K562 (cell line): ENCODE data around the gene NEB. TPM values are rescaled to one million over a fixed set of nuclear protein-coding genes. Genes with fewer than 3 reads are reported as not detected.

ENCODE experiments used
- CBX8 ChIP-seq: fragments of 200-600 bp; sonication (generic); IDR thresholded peaks from 2 replicates; pipeline ENCODE4 v1.6.1; 2012; ENCODE audit warnings: borderline replicate concordance, mixed run types, low read depth, mild to moderate bottlenecking, moderate library complexity, mixed read lengths, low read length, control low read depth, inconsistent platforms; ENCODE audit not compliant: poor library complexity, severe bottlenecking; ENCODE audit errors: extremely low read depth
- ETS2 ChIP-seq: IDR thresholded peaks from 2 replicates; pipeline ENCODE4 v1.6.1; 2016; ENCODE audit warnings: borderline replicate concordance, missing genetic modification characterization, mild to moderate bottlenecking, moderate library complexity, missing compliant biosample characterization; ENCODE audit not compliant: poor library complexity, severe bottlenecking
- NFXL1 ChIP-seq: fragments of 450-650 bp; formaldehyde crosslinking; IDR thresholded peaks from 2 replicates; pipeline ENCODE4 v1.4.0; 2021; ENCODE audit warnings: mild to moderate bottlenecking
- RB1 ChIP-seq: fragments of 450-650 bp; IDR thresholded peaks from 2 replicates; pipeline ENCODE4 v1.6.1; 2017; ENCODE audit warnings: low read depth, mild to moderate bottlenecking
- TFAM ChIP-seq: fragments of 250-450 bp; sonication (Bioruptor Pico); conservative IDR thresholded peaks from 2 replicates; pipeline ENCODE4 v1.5.0; 2021; ENCODE audit warnings: mild to moderate bottlenecking, moderate library complexity
- YBX1 ChIP-seq: fragments of 450-650 bp; IDR thresholded peaks from 2 replicates; pipeline ENCODE4 v1.7.1; 2016; ENCODE audit warnings: mild to moderate bottlenecking
- ZNF121 ChIP-seq: sonication (generic); formaldehyde crosslinking; conservative IDR thresholded peaks from 2 replicates; pipeline ENCODE4 v1.8.0; 2022; ENCODE audit warnings: missing genetic modification reagents
- ZNF76 ChIP-seq: fragments of 250-450 bp; sonication (Bioruptor Pico); IDR thresholded peaks from 2 replicates; pipeline ENCODE4 v1.4.0; 2020; ENCODE audit warnings: mild to moderate bottlenecking, moderate library complexity, borderline replicate concordance
- ZNF766 ChIP-seq: fragments of 200-800 bp; sonication (Bioruptor generic); conservative IDR thresholded peaks from 2 replicates; pipeline ENCODE4 v1.6.1; 2016; ENCODE audit warnings: missing genetic modification characterization, missing compliant biosample characterization
- polyA plus RNA-seq, 8 experiments: library from polyadenylated mRNA; depleted of rRNA in 4 of 8; stranded (reverse) in 5 of 8; unstranded in 3 of 8; fragments of >200 nt; fragmentation: Nextera tagmentation in 2 of 8; fragmentation: Illumina TruSeq in 1 of 8; extraction: Ambion mirVana in 2 of 8; extraction: Trizol in 1 of 8; gene quantifications; 2 replicates each; pipeline versions ENCODE4 v1.2.1 to v1.2.3, GENCODE V29; 2011 to 2014; ENCODE audit warnings: inconsistent platforms in 1 of 8, missing spikeins in 1 of 8
- total RNA-seq, 7 experiments: library from RNA; depleted of rRNA in 6 of 7; stranded (reverse); fragments of >200 nt in 6 of 7; fragmentation: Illumina TruSeq in 2 of 7; extraction: Trizol in 2 of 7; gene quantifications; 2 replicates each; pipeline versions ENCODE4 v1.2.1 to v1.2.3, GENCODE V29; 2011 to 2021; ENCODE audit warnings: low replicate concordance in 1 of 7
- TF ChIP-seq, protein P1 (sequence below): fragments of 450-650 bp; IDR thresholded peaks from 2 replicates; pipeline ENCODE4 v1.6.1; 2016; ENCODE audit warnings: missing biosample characterization, missing genetic modification characterization
- TF ChIP-seq, protein P2 (sequence below): fragments of 250-450 bp; sonication (Bioruptor Pico); IDR thresholded peaks from 2 replicates; pipeline ENCODE4 v1.6.1; 2021; ENCODE audit warnings: mild to moderate bottlenecking
- TF ChIP-seq, protein P3 (sequence below), 3 experiments: IDR thresholded peaks in 2 of 3; conservative IDR thresholded peaks in 1 of 3; 2 replicates each; pipeline ENCODE4 v1.5.1; 2011 to 2012; ENCODE audit warnings: low read length in 3 of 3, mild to moderate bottlenecking in 3 of 3, control low read depth in 2 of 3, improper control_type of control experiment in 1 of 3, inconsistent platforms in 1 of 3, low read depth in 1 of 3, mixed read lengths in 1 of 3, moderate library complexity in 1 of 3; ENCODE audit not compliant: insufficient read depth in 2 of 3
- TF ChIP-seq, protein P4 (sequence below), 2 experiments: fragments of 150-350 bp in 1 of 2; IDR thresholded peaks; 2 replicates each; pipeline ENCODE4 v1.6.1; 2012 to 2016; ENCODE audit warnings: low read depth in 2 of 2, low read length in 2 of 2, mild to moderate bottlenecking in 1 of 2, moderate library complexity in 1 of 2
- TF ChIP-seq, protein P5 (sequence below), 3 experiments: fragments of 200-800 bp in 1 of 3; sonication (Bioruptor generic) in 1 of 3; sonication (generic) in 1 of 3; formaldehyde crosslinking in 1 of 3; IDR thresholded peaks; 2 replicates each; pipeline versions ENCODE4 v1.6.1 to v1.8.0; 2016 to 2022; ENCODE audit warnings: mild to moderate bottlenecking in 2 of 3, missing compliant biosample characterization in 2 of 3, missing genetic modification characterization in 2 of 3, missing genetic modification reagents in 1 of 3
- TF ChIP-seq, protein P6 (sequence below), 2 experiments: IDR thresholded peaks; 2 replicates each; pipeline ENCODE4 v1.6.1; 2011; ENCODE audit warnings: borderline replicate concordance in 1 of 2, control low read depth in 1 of 2, low read depth in 1 of 2, low read length in 1 of 2, mild to moderate bottlenecking in 1 of 2, mixed read lengths in 1 of 2, moderate library complexity in 1 of 2; ENCODE audit not compliant: insufficient read depth in 1 of 2, insufficient read length in 1 of 2, poor library complexity in 1 of 2, severe bottlenecking in 1 of 2; ENCODE audit errors: extremely low read depth in 1 of 2

NEB gene
- total and polyA plus RNA-seq, 9 of the 15 experiments (the other 6 are each of a cell fraction or from before 2014, with no cell fraction given) = 1.7 to 3.8 (median 2.9) TPM

DNA sequence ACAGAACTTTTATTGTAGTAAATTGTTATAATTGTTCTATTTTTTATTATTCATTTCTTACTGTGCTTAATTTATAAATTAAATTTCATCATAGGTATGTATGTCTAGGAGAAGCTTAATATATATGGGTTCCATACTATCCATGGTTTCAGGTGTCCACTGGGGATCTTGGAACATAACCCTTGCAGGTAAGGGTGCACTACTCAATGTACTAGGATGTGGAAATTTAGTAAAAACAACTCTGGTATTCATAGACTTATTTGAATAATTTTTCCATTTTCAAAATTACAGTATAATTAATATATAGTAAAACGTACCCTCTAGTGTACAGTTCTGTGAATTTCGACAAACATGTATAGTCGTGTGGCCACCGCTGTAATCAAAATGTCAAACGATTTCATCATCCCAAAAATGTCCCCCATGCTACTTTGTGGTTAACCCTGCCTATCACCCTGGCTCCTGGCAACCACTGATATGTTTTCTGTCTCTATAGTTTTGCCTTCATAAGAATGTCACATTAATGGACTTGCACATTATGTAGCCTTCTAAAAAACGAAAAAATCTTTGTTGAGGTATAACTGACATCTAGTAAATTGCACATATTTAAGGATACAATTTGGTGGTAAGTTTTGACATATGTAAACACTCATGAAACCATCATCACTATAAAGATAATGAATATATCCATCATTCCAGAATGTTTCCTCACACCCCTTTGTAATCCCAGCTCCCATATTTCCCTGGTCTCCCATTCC lies 48.3 kb upstream of the NEB start (continued):
- TF ChIP-seq, protein P1, sequence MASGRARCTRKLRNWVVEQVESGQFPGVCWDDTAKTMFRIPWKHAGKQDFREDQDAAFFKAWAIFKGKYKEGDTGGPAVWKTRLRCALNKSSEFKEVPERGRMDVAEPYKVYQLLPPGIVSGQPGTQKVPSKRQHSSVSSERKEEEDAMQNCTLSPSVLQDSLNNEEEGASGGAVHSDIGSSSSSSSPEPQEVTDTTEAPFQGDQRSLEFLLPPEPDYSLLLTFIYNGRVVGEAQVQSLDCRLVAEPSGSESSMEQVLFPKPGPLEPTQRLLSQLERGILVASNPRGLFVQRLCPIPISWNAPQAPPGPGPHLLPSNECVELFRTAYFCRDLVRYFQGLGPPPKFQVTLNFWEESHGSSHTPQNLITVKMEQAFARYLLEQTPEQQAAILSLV (tag) = peak; percentile 88
- TF ChIP-seq ETS2 (tag) (no peak), ZNF121 (CRISPR knock-in tag) (no peak), TFAM (CRISPR knock-in tag) (no peak), YBX1 (no peak), CBX8 (no peak), ZNF766 (CRISPR knock-in tag) (peak; percentile 92), NFXL1 (CRISPR knock-in tag) (no peak), ZNF76 (CRISPR knock-in tag) (no peak), RB1 (no peak)
- TF ChIP-seq, protein P2, sequence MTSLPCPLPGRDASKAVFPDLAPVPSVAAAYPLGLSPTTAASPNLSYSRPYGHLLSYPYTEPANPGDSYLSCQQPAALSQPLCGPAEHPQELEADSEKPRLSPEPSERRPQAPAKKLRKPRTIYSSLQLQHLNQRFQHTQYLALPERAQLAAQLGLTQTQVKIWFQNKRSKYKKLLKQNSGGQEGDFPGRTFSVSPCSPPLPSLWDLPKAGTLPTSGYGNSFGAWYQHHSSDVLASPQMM = no peak
- TF ChIP-seq, protein P3, sequence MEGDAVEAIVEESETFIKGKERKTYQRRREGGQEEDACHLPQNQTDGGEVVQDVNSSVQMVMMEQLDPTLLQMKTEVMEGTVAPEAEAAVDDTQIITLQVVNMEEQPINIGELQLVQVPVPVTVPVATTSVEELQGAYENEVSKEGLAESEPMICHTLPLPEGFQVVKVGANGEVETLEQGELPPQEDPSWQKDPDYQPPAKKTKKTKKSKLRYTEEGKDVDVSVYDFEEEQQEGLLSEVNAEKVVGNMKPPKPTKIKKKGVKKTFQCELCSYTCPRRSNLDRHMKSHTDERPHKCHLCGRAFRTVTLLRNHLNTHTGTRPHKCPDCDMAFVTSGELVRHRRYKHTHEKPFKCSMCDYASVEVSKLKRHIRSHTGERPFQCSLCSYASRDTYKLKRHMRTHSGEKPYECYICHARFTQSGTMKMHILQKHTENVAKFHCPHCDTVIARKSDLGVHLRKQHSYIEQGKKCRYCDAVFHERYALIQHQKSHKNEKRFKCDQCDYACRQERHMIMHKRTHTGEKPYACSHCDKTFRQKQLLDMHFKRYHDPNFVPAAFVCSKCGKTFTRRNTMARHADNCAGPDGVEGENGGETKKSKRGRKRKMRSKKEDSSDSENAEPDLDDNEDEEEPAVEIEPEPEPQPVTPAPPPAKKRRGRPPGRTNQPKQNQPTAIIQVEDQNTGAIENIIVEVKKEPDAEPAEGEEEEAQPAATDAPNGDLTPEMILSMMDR (IDR thresholded peaks at IDR 0.05 in 2 of 3, conservative IDR thresholded peaks at IDR 0.05 in 1 of 3; ENCODE audit: insufficient read depth in 2 of 3, low read depth in 1 of 3, low read length in 3 of 3) = peak in 1 of 3 experiments; percentile 27; a peak in 1 of 6 replicates
- TF ChIP-seq, protein P4, sequence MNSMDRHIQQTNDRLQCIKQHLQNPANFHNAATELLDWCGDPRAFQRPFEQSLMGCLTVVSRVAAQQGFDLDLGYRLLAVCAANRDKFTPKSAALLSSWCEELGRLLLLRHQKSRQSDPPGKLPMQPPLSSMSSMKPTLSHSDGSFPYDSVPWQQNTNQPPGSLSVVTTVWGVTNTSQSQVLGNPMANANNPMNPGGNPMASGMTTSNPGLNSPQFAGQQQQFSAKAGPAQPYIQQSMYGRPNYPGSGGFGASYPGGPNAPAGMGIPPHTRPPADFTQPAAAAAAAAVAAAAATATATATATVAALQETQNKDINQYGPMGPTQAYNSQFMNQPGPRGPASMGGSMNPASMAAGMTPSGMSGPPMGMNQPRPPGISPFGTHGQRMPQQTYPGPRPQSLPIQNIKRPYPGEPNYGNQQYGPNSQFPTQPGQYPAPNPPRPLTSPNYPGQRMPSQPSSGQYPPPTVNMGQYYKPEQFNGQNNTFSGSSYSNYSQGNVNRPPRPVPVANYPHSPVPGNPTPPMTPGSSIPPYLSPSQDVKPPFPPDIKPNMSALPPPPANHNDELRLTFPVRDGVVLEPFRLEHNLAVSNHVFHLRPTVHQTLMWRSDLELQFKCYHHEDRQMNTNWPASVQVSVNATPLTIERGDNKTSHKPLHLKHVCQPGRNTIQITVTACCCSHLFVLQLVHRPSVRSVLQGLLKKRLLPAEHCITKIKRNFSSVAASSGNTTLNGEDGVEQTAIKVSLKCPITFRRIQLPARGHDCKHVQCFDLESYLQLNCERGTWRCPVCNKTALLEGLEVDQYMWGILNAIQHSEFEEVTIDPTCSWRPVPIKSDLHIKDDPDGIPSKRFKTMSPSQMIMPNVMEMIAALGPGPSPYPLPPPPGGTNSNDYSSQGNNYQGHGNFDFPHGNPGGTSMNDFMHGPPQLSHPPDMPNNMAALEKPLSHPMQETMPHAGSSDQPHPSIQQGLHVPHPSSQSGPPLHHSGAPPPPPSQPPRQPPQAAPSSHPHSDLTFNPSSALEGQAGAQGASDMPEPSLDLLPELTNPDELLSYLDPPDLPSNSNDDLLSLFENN (IDR thresholded peaks at IDR 0.05; ENCODE audit: low read depth in 2 of 2, low read length in 2 of 2) = peak in 1 of 2 experiments; percentile 87; a peak in 2 of 4 replicates
- TF ChIP-seq, protein P5, sequence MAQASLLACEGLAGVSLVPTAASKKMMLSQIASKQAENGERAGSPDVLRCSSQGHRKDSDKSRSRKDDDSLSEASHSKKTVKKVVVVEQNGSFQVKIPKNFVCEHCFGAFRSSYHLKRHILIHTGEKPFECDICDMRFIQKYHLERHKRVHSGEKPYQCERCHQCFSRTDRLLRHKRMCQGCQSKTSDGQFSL (CRISPR knock-in tag; IDR thresholded peaks at IDR 0.05) = no peak
- TF ChIP-seq, protein P5 (tag; IDR thresholded peaks at IDR 0.05) = no peak; a peak in 1 of 4 replicates
- TF ChIP-seq, protein P6, sequence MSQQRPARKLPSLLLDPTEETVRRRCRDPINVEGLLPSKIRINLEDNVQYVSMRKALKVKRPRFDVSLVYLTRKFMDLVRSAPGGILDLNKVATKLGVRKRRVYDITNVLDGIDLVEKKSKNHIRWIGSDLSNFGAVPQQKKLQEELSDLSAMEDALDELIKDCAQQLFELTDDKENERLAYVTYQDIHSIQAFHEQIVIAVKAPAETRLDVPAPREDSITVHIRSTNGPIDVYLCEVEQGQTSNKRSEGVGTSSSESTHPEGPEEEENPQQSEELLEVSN (IDR thresholded peaks at IDR 0.05; ENCODE audit: borderline replicate concordance in 1 of 2, extremely low read depth in 1 of 2, insufficient read depth in 1 of 2, insufficient read length in 1 of 2, low read depth in 1 of 2, low read length in 1 of 2, poor library complexity in 1 of 2, severe bottlenecking in 1 of 2) = no peak
